HUDEP-2 (cell line): ENCODE results near the gene CDHR2.

Experiments
- DNase-seq, 76 experiments: peaks; one replicate each; lab custom pipeline; 2025; ENCODE audit not compliant: unreplicated experiment in 76 of 76; lab: John Stamatoyannopoulos, UW

CDHR2 gene

GRCh38 chr5:176529116-176529740 is 19.9 kb upstream of the CDHR2 start:
- no peak for DNase-seq

GRCh38 chr5:176529741-176530141 is 19.4 kb upstream of the CDHR2 start:
- DNase-seq, result no peak

GRCh38 chr5:176530393-176530982 is 18.7 kb upstream of the CDHR2 start:
- no peak for DNase-seq

- peak in 2 of 76 experiments; percentile 4 to 36 for DNase-seq
Observed at GRCh38 chr5:176530983-176531901, 17.9 kb upstream of the CDHR2 start.

- no peak for DNase-seq
Observed at GRCh38 chr5:176531902-176532493, 17.1 kb upstream of the CDHR2 start.

GRCh38 chr5:176532795-176533194 is 16.3 kb upstream of the CDHR2 start:
- DNase-seq, result no peak

- DNase-seq, result no peak
Observed at GRCh38 chr5:176533390-176533789, 15.8 kb upstream of the CDHR2 start.

- no peak for DNase-seq
Observed at GRCh38 chr5:176533894-176534611, 15.1 kb upstream of the CDHR2 start.

- DNase-seq, result peak in 1 of 76 experiments; percentile 12
Observed at GRCh38 chr5:176534640-176535039, 14.5 kb upstream of the CDHR2 start.

- DNase-seq, result peak in 28 of 76 experiments; percentile 4 to 50 (median 22)
Observed at GRCh38 chr5:176535101-176535663, 14.0 kb upstream of the CDHR2 start.

GRCh38 chr5:176535664-176536131 is 13.4 kb upstream of the CDHR2 start:
- peak in 4 of 76 experiments; percentile 15 to 41 (median 29) for DNase-seq

GRCh38 chr5:176536132-176536901 is 12.8 kb upstream of the CDHR2 start:
- peak in 47 of 76 experiments; percentile 3 to 60 (median 34) for DNase-seq

GRCh38 chr5:176536902-176537553 is 12.1 kb upstream of the CDHR2 start, which contains the start of gene RNF44:
RNF44 (minus strand) TSS chr5:176537402; CDS start chr5:176532472, 4,930 bp downstream.
- DNase-seq, result peak in 74 of 76 experiments; percentile 65 to 97 (median 94)

- DNase-seq, result peak; percentile 86 to 98 (median 96)
Observed at GRCh38 chr5:176537554-176538229, 11.4 kb upstream of the CDHR2 start.

GRCh38 chr5:176538230-176538988 is 10.7 kb upstream of the CDHR2 start:
- DNase-seq, result no peak

GRCh38 chr5:176538989-176539384 is 10.2 kb upstream of the CDHR2 start:
- DNase-seq, result no peak

GRCh38 chr5:176540476-176540899 is 8.7 kb upstream of the CDHR2 start:
- no peak for DNase-seq
